Ascending aorta (tissue), 2 donors: ENCODE results near the gene TBC1D5. TPM values are rescaled to one million over a fixed set of nuclear protein-coding genes. Genes with fewer than 3 reads are reported as not detected.
"Not testable (repeated sequence)": the region's sequence is repeated elsewhere in the genome, so short reads cannot be mapped to it uniquely, and the experiment has no call there.

Experiments used
- DNase-seq, 2 donors: peaks; one replicate each; pipeline ENCODE4 v3.0.0-alpha.2; 2019; ENCODE audit warnings: low spot score in 2 of 2
- H3K27ac ChIP-seq, 2 donors: fragments of 200-600 bp; sonication (generic); one replicate each; pipeline ENCODE4 v1.5.1; 2016 to 2017; ENCODE audit warnings: mild to moderate bottlenecking in 1 of 2
- H3K27me3 ChIP-seq: fragments of 200-600 bp; sonication (generic); one replicate; pipeline ENCODE4 v1.5.1; 2017
- H3K36me3 ChIP-seq, 2 donors: fragments of 200-600 bp; sonication (generic); one replicate each; pipeline ENCODE4 v1.5.1; 2016
- H3K4me1 ChIP-seq, 2 donors: fragments of 200-600 bp; sonication (generic); one replicate each; pipeline ENCODE4 v1.5.1; 2016 to 2017; ENCODE audit warnings: mild to moderate bottlenecking in 1 of 2
- H3K4me3 ChIP-seq, 2 donors: fragments of 200-600 bp; sonication (generic); one replicate each; pipeline ENCODE4 v1.5.1; 2016 to 2017; ENCODE audit warnings: mild to moderate bottlenecking in 1 of 2
- H3K9me3 ChIP-seq, 2 donors: fragments of 200-600 bp; sonication (generic); one replicate each; pipeline ENCODE4 v1.5.1; 2016
- CTCF ChIP-seq, 3 experiments: fragments of 200-600 bp in 2 of 3; fragments of 450-650 bp in 1 of 3; sonication (generic) in 2 of 3; IDR thresholded peaks; one replicate each; pipeline ENCODE4 v1.5.1; 2016 to 2019; ENCODE audit warnings: antibody characterized with exemption in 3 of 3, mild to moderate bottlenecking in 1 of 3, moderate library complexity in 1 of 3
- intact Hi-C: fragments of 100-400 bp; cut with DNase I; formaldehyde crosslinking; loops from one replicate; pipeline ENCODE4 v1.15.1; 2023
- total RNA-seq: library from RNA; depleted of rRNA; stranded (reverse); fragments of >200 nt; gene quantifications from one replicate; pipeline ENCODE4 v1.1.0, GENCODE V29; 2016

The TBC1D5 gene
- total RNA-seq, 1 donor from 2014 or later: 43.3 TPM

GRCh38 chr3:17352620-17353019 lies 389.8 kb downstream of the TBC1D5 start:
- no peak for DNase-seq
- no peaks in the 10 kb centered on the region for H3K9me3 ChIP-seq
- no peak overlapping the region for H3K4me3 ChIP-seq
- no peak overlapping the region for H3K27ac ChIP-seq
- no peaks in the 10 kb centered on the region for H3K36me3 ChIP-seq
- no peak for TF ChIP-seq CTCF (IDR thresholded peaks at IDR 0.05)
- H3K27me3 ChIP-seq: no peaks in the 10 kb centered on the region
- intact Hi-C loops: no loop called here
- H3K4me1 ChIP-seq: peaks cover 0 to 2% of the 10 kb centered on the region in 2 donors

- not testable (repeated sequence) for H3K4me3 ChIP-seq
These were observed 391.2 kb downstream of the TBC1D5 start for GRCh38 chr3:17351193-17351592.

GRCh38 chr3:17349093-17349492 lies 393.3 kb downstream of the TBC1D5 start:
- no peaks in the 10 kb centered on the region for H3K36me3 ChIP-seq
- H3K27ac ChIP-seq: no peak overlapping the region
- H3K9me3 ChIP-seq: no peaks in the 10 kb centered on the region
- DNase-seq: no peak
- TF ChIP-seq CTCF (IDR thresholded peaks at IDR 0.05): no peak
- intact Hi-C loops: no loop called here
- H3K4me3 ChIP-seq: no peak overlapping the region
- no peaks in the 10 kb centered on the region for H3K27me3 ChIP-seq
- no peaks in the 10 kb centered on the region for H3K4me1 ChIP-seq

More at GRCh38 chr3:17351193-17351592, 391.2 kb downstream of the TBC1D5 start:
- DNase-seq, H3K27me3 ChIP-seq, H3K36me3 ChIP-seq, H3K4me1 ChIP-seq, H3K27ac ChIP-seq, intact Hi-C loops, H3K9me3 ChIP-seq: not testable (repeated sequence)

- H3K4me1 ChIP-seq: no peaks in the 10 kb centered on the region
These were observed 400.3 kb downstream of the TBC1D5 start for GRCh38 chr3:17342119-17342518.

GRCh38 chr3:17340693-17341092 lies 401.7 kb downstream of the TBC1D5 start:
- Histone ChIP-seq H3K27me3 (no peaks in the 10 kb centered on the region), H3K27ac (no peak overlapping the region), H3K36me3 (no peaks in the 10 kb centered on the region), H3K4me1 (no peaks in the 10 kb centered on the region), H3K4me3 (no peak overlapping the region), H3K9me3 (no peaks in the 10 kb centered on the region)
- DNase-seq: no peak
- intact Hi-C loops: no loop called here
- TF ChIP-seq CTCF (IDR thresholded peaks at IDR 0.05): no peak

More at GRCh38 chr3:17342119-17342518, 400.3 kb downstream of the TBC1D5 start:
- Histone ChIP-seq H3K36me3 (no peaks in the 10 kb centered on the region), H3K9me3 (no peaks in the 10 kb centered on the region), H3K27me3 (no peaks in the 10 kb centered on the region), H3K4me3 (no peak overlapping the region), H3K27ac (no peak overlapping the region)
- intact Hi-C loops: no loop called here
- TF ChIP-seq CTCF (IDR thresholded peaks at IDR 0.05): no peak
- DNase-seq: no peak

GRCh38 chr3:17340261-17340660 lies 402.2 kb downstream of the TBC1D5 start:
- Histone ChIP-seq H3K36me3 (no peaks in the 10 kb centered on the region), H3K27me3 (no peaks in the 10 kb centered on the region), H3K9me3 (no peaks in the 10 kb centered on the region), H3K4me3 (no peak overlapping the region), H3K27ac (no peak overlapping the region), H3K4me1 (no peaks in the 10 kb centered on the region)
- intact Hi-C loops: no loop called here
- no peak for DNase-seq
- no peak for TF ChIP-seq CTCF (IDR thresholded peaks at IDR 0.05)
